ENCODE data around the gene KDM7A. TPM values are rescaled to one million over a fixed set of nuclear protein-coding genes. Genes with fewer than 3 reads are reported as not detected.

KDM7A gene
- total RNA-seq, 6 experiments from 2014 or later = 0.97 to 2.2 (median 1.2) TPM

DNA sequence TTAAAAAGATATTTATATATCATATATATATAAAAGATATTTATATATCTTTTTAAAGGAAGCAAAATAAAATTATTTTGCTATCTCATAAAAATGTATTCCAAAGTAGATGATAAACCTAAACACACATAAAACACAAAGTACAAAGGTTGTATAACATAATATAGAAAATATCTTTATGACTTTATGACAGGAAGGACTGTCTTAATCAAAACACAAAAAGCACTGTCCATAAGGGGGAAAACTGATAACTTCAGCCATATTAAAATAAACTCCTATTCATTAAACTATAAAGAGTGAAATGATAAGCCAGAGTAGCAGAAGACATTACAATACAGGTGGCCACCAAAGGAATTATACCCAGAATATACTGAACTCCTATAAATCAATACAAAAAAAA, 34.8 kb downstream of the KDM7A start:
- DNase-seq = no peak

DNA sequence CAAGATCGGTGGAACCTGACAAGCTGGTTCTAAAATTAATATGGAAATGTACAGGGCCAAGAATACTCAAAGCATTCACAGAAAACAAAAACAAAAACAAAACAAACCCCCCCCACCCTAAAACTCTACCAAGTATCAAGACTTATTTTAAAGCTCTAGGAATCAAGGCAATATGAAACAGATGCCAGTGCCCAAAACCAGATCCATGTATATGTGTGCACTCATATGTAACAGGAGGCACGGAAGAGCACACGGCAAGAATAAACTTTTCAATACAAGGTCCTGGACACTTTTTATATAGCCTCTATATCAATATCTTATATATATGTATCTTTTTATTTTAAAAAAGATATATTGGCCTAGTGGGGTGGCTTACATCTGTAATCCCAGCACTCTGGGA, 35.5 kb downstream of the KDM7A start:
- DNase-seq = no peak
- Mint-ChIP-seq H3K27ac (no peak overlapping the region), H3K4me1 (ENCODE audit: low read depth) (no peaks in the 10 kb centered on the region), H3K4me3 (no peak overlapping the region), H3K36me3 (ENCODE audit: low read depth) (peaks cover 13% of the 10 kb centered on the region; the same call in 1 of the 2 replicates), H3K9me3 (peaks cover 6% of the 10 kb centered on the region; the same call in 1 of the 2 replicates), H3K27me3 (ENCODE audit: insufficient read depth) (no peaks in the 10 kb centered on the region)
- TF ChIP-seq, protein P1, sequence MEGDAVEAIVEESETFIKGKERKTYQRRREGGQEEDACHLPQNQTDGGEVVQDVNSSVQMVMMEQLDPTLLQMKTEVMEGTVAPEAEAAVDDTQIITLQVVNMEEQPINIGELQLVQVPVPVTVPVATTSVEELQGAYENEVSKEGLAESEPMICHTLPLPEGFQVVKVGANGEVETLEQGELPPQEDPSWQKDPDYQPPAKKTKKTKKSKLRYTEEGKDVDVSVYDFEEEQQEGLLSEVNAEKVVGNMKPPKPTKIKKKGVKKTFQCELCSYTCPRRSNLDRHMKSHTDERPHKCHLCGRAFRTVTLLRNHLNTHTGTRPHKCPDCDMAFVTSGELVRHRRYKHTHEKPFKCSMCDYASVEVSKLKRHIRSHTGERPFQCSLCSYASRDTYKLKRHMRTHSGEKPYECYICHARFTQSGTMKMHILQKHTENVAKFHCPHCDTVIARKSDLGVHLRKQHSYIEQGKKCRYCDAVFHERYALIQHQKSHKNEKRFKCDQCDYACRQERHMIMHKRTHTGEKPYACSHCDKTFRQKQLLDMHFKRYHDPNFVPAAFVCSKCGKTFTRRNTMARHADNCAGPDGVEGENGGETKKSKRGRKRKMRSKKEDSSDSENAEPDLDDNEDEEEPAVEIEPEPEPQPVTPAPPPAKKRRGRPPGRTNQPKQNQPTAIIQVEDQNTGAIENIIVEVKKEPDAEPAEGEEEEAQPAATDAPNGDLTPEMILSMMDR (IDR thresholded peaks at IDR 0.05) = no peak

More for the DNA sequence above, 34.8 kb downstream of the KDM7A start:
- Mint-ChIP-seq H3K4me1 (ENCODE audit: low read depth) (no peaks in the 10 kb centered on the region), H3K9me3 (peaks cover 6% of the 10 kb centered on the region; the same call in 1 of the 2 replicates), H3K27me3 (ENCODE audit: insufficient read depth) (no peaks in the 10 kb centered on the region), H3K4me3 (no peak overlapping the region), H3K36me3 (ENCODE audit: low read depth) (peaks cover 13% of the 10 kb centered on the region; the same call in 1 of the 2 replicates), H3K27ac (no peak overlapping the region)
- TF ChIP-seq, protein P1 (IDR thresholded peaks at IDR 0.05) = no peak

DNA sequence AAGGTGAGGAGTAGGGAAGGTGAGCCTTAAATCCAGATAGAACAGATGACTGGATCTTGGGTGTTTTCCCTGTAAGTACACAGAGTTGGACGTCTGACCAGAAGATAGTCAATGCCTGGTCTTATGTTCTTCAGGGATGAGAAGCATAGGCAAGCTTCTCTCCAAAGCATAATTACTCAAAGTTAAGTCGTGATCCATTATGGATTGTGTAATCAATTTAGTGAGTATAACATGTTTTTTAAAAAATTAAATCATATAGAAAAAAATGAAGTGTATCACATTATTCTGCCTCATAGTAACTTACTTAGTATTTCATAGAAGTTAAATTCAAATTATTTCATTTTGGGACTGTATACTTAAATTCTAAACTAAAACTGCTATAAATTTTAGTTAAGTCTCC, 39.7 kb downstream of the KDM7A start:
- Mint-ChIP-seq H3K27me3 (ENCODE audit: insufficient read depth) (no peaks in the 10 kb centered on the region), H3K36me3 (ENCODE audit: low read depth) (no peaks in the 10 kb centered on the region), H3K4me1 (ENCODE audit: low read depth) (no peaks in the 10 kb centered on the region), H3K9me3 (no peaks in the 10 kb centered on the region), H3K27ac (no peak overlapping the region), H3K4me3 (no peak overlapping the region)
- TF ChIP-seq, protein P1 (IDR thresholded peaks at IDR 0.05) = no peak
- DNase-seq = no peak

DNA sequence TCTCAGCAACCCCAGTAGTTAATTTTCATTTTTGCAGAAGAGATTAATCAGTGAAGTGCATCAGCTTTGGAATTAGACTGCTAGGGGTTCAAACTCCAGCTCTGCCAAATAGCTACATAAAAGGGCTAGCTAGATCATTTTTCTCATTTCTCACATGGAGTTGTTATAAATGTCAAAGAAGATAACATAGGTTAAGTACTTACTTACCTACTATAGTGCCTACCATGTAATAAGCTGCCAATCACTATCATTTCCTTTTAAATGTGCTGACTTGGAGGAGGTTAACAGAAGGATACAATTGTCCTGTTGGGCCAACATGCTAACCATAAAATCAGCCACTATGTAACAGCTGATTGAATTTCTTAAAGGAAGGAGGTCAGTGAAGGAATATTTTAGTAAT, 40.7 kb downstream of the KDM7A start:
- no peaks in the 10 kb centered on the region for H3K9me3 Mint-ChIP-seq
- no peak overlapping the region for H3K27ac Mint-ChIP-seq
- H3K36me3 Mint-ChIP-seq (ENCODE audit: low read depth) = no peaks in the 10 kb centered on the region
- H3K27me3 Mint-ChIP-seq (ENCODE audit: insufficient read depth) = no peaks in the 10 kb centered on the region
- DNase-seq = no peak
- H3K4me3 Mint-ChIP-seq = no peak overlapping the region
- no peaks in the 10 kb centered on the region for H3K4me1 Mint-ChIP-seq (ENCODE audit: low read depth)
- TF ChIP-seq, protein P1 (IDR thresholded peaks at IDR 0.05) = no peak

DNA sequence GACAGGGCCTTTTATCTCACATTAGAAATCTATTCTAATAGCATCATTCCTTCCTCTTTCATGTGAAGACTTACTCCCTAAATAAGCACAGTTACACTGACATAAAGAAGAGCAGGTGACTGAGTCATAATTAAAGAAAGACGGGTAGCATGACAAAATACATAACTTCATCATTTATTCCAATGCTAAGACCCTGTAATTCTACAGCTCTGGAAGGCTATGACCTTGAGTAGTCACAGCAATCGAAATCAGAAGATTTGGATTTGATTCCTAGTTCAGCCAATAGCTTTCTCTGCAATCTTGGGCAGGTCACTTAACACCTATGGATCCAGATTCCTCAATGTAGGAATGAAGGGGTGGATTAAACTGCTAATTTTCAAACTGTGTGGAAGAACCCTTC, 42.7 kb downstream of the KDM7A start:
- no peak for DNase-seq
- Mint-ChIP-seq H3K4me1 (ENCODE audit: low read depth) (no peaks in the 10 kb centered on the region), H3K27ac (no peak overlapping the region), H3K27me3 (ENCODE audit: insufficient read depth) (no peaks in the 10 kb centered on the region), H3K4me3 (no peak overlapping the region), H3K36me3 (ENCODE audit: low read depth) (no peaks in the 10 kb centered on the region; the same call in 1 of the 2 replicates), H3K9me3 (no peaks in the 10 kb centered on the region)
- TF ChIP-seq, protein P1 (IDR thresholded peaks at IDR 0.05) = no peak
